Measurements from ENCODE around the gene DDX17.

GRCh38 chr22:38435965-38436364 is 70.1 kb downstream of the DDX17 start:
- TF ChIP-seq CTCF (conservative IDR thresholded peaks at IDR 0.05 in 1 of 2, IDR thresholded peaks at IDR 0.05 in 1 of 2; ENCODE audit: low read depth in 1 of 2, low read length in 2 of 2) = no peak
- TF ChIP-seq EZH2 (IDR thresholded peaks at IDR 0.05; ENCODE audit: low read length, missing control alignments) = no peak
